ENCODE data around the gene ITGA2. TPM values are rescaled to one million over a fixed set of nuclear protein-coding genes. Genes with fewer than 3 reads are reported as not detected.
A peak's percentile ranks its signal among the peaks of the same experiment; 100 is the strongest.

Gene ITGA2
- total RNA-seq, 1 experiment from 2014 or later = 36.6 TPM

GRCh38 chr5:52963636-52964035 lies 25.5 kb upstream of the ITGA2 start:
- BruUV-seq (replicated peaks) = no TSS peak
- H3K9ac ChIP-seq (ENCODE audit: low read length) = no peak overlapping the region
- no peak for TF ChIP-seq EGR1 (IDR thresholded peaks at IDR 0.05; ENCODE audit: low read depth)
- TF ChIP-seq SRF (IDR thresholded peaks at IDR 0.05; ENCODE audit: low read depth) = no peak
- TF ChIP-seq FOSL1 (IDR thresholded peaks at IDR 0.05; ENCODE audit: low read depth) = no peak
- TF ChIP-seq ZFX (IDR thresholded peaks at IDR 0.05) = no peak
- TF ChIP-seq RAD21 (IDR thresholded peaks at IDR 0.05; ENCODE audit: low read depth) = no peak
- TF ChIP-seq CEBPB (IDR thresholded peaks at IDR 0.05; ENCODE audit: low read depth) = no peak
- no peak for TF ChIP-seq CBX3 (IDR thresholded peaks at IDR 0.05; ENCODE audit: low read depth)
- TF ChIP-seq POLR2A (IDR thresholded peaks at IDR 0.05; ENCODE audit: borderline replicate concordance, extremely low read depth, insufficient read depth, insufficient read length) = no peak
- no peak for DNase-seq (ENCODE audit: low read depth, low spot score)
- ChIA-PET CTCF (interaction anchor here (1.3 to 1.8 kb wide), 3 partner anchors 15 to 72 kb away, joined by 3 to 8 read pairs (median 7); partner anchors contain the start of gene ITGA2), RAD21 (ENCODE audit: low non-redundant PET in 1 of 2, low total read pairs in 2 of 2, uncharacterized antibody in 2 of 2, unreplicated experiment in 2 of 2) (no interaction called here), POLR2A (interaction anchor here (1.1 to 1.5 kb wide), 2 partner anchors 9 to 24 kb away, joined by 3 to 4 read pairs; no protein-coding TSS in a partner anchor)
- no peaks in the 10 kb centered on the region for H3K36me3 ChIP-seq (ENCODE audit: control insufficient read depth in 1 of 2, insufficient read depth in 2 of 2, low read length in 2 of 2)
- no peak overlapping the region for H2AFZ ChIP-seq (ENCODE audit: low read depth, low read length, poor library complexity, severe bottlenecking)
- intact Hi-C loops (cut with micrococcal nuclease) = no loop called here
- H3K4me1 ChIP-seq (ENCODE audit: control insufficient read depth in 1 of 2, insufficient read depth in 2 of 2, low read length in 2 of 2) = peaks cover 0 to 9% of the 10 kb centered on the region in 2 experiments; a peak in 1 of 4 replicates
- no peaks in the 10 kb centered on the region for H3K27me3 ChIP-seq (ENCODE audit: insufficient read depth, low read length)
- ATAC-seq = no peak
- no peaks in the 10 kb centered on the region for H3K79me2 ChIP-seq (ENCODE audit: insufficient read depth, low read length)
- no peak overlapping the region for H3K27ac ChIP-seq (ENCODE audit: low read depth, low read length)
- no peak overlapping the region for H3K4me3 ChIP-seq (replicated peaks in 1 of 2; ENCODE audit: low read depth in 1 of 2, low read length in 2 of 2)
- no peak overlapping the region for H3K4me2 ChIP-seq (ENCODE audit: low read length)
- no peaks in the 10 kb centered on the region for H3K9me2 ChIP-seq (ENCODE audit: insufficient read depth)
- no peaks in the 10 kb centered on the region for H4K20me1 ChIP-seq (ENCODE audit: insufficient read depth)
- no peaks in the 10 kb centered on the region for H3K9me3 ChIP-seq (ENCODE audit: control insufficient read depth in 1 of 2, insufficient read depth in 1 of 2, low read depth in 1 of 2, low read length in 2 of 2)

- no peak overlapping the region for H3K4me2 ChIP-seq (ENCODE audit: low read length)
- no peaks in the 10 kb centered on the region for H3K9me2 ChIP-seq (ENCODE audit: insufficient read depth)
- no peak overlapping the region for H2AFZ ChIP-seq (ENCODE audit: low read depth, low read length, poor library complexity, severe bottlenecking)
- TF ChIP-seq, protein P1, sequence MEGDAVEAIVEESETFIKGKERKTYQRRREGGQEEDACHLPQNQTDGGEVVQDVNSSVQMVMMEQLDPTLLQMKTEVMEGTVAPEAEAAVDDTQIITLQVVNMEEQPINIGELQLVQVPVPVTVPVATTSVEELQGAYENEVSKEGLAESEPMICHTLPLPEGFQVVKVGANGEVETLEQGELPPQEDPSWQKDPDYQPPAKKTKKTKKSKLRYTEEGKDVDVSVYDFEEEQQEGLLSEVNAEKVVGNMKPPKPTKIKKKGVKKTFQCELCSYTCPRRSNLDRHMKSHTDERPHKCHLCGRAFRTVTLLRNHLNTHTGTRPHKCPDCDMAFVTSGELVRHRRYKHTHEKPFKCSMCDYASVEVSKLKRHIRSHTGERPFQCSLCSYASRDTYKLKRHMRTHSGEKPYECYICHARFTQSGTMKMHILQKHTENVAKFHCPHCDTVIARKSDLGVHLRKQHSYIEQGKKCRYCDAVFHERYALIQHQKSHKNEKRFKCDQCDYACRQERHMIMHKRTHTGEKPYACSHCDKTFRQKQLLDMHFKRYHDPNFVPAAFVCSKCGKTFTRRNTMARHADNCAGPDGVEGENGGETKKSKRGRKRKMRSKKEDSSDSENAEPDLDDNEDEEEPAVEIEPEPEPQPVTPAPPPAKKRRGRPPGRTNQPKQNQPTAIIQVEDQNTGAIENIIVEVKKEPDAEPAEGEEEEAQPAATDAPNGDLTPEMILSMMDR (IDR thresholded peaks at IDR 0.05 in 2 of 3, conservative IDR thresholded peaks at IDR 0.05 in 1 of 3; ENCODE audit: borderline replicate concordance in 1 of 3, insufficient read depth in 1 of 3, low read depth in 2 of 3, low read length in 2 of 3) = peak; percentile 25 to 39 (median 33); a peak in 3 of 6 replicates
- TF ChIP-seq POLR2AphosphoS5 (IDR thresholded peaks at IDR 0.05; ENCODE audit: low read depth, low read length) = no peak
- TF ChIP-seq SRF (IDR thresholded peaks at IDR 0.05; ENCODE audit: low read depth) = no peak
- no peak for TF ChIP-seq REST (IDR thresholded peaks at IDR 0.05; ENCODE audit: low read depth)
- TF ChIP-seq POLR2A (IDR thresholded peaks at IDR 0.05; ENCODE audit: borderline replicate concordance, extremely low read depth, insufficient read depth, insufficient read length) = no peak
- peak; percentile 47; the same call in 1 of the 2 replicates for TF ChIP-seq CBX3 (IDR thresholded peaks at IDR 0.05; ENCODE audit: low read depth)
- TF ChIP-seq YY1 (IDR thresholded peaks at IDR 0.05; ENCODE audit: extremely low read depth, insufficient replicate concordance, low read depth, low read length) = no peak
- TF ChIP-seq EZH2 (IDR thresholded peaks at IDR 0.05) = no peak
- H3K27ac ChIP-seq (ENCODE audit: low read depth, low read length) = no peak overlapping the region
- peaks cover 0 to 9% of the 10 kb centered on the region in 2 experiments; a peak in 1 of 4 replicates for H3K4me1 ChIP-seq (ENCODE audit: control insufficient read depth in 1 of 2, insufficient read depth in 2 of 2, low read length in 2 of 2)
- H4K20me1 ChIP-seq (ENCODE audit: insufficient read depth) = no peaks in the 10 kb centered on the region
- intact Hi-C loops (cut with micrococcal nuclease) = no loop called here
- ChIA-PET RAD21 (ENCODE audit: low non-redundant PET in 1 of 2, low total read pairs in 2 of 2, uncharacterized antibody in 2 of 2, unreplicated experiment in 2 of 2) (no interaction called here), CTCF (interaction anchor here (0.9 to 1.8 kb wide), 5 partner anchors 15 to 134 kb away, joined by 3 to 8 read pairs (median 6); partner anchors contain the start of gene ITGA2), POLR2A (interaction anchor here (1.1 to 1.5 kb wide), 2 partner anchors 10 to 24 kb away, joined by 3 to 4 read pairs; no protein-coding TSS in a partner anchor)
- ATAC-seq (peak; percentile 85), DNase-seq (ENCODE audit: low read depth, low spot score) (no peak)
- H3K9ac ChIP-seq (ENCODE audit: low read length) = no peak overlapping the region
- no peak overlapping the region for H3K4me3 ChIP-seq (replicated peaks in 1 of 2; ENCODE audit: low read depth in 1 of 2, low read length in 2 of 2)
- H3K36me3 ChIP-seq (ENCODE audit: control insufficient read depth in 1 of 2, insufficient read depth in 2 of 2, low read length in 2 of 2) = no peaks in the 10 kb centered on the region
- BruUV-seq (replicated peaks) = no TSS peak
- H3K27me3 ChIP-seq (ENCODE audit: insufficient read depth, low read length) = no peaks in the 10 kb centered on the region
- H3K79me2 ChIP-seq (ENCODE audit: insufficient read depth, low read length) = no peaks in the 10 kb centered on the region
- H3K9me3 ChIP-seq (ENCODE audit: control insufficient read depth in 1 of 2, insufficient read depth in 1 of 2, low read depth in 1 of 2, low read length in 2 of 2) = no peaks in the 10 kb centered on the region
Measured at GRCh38 chr5:52964138-52964537, 25.0 kb upstream of the ITGA2 start.
